NCI-H345 (cell line): ENCODE measurements around the gene TGFBRAP1.

Experiments used
- DNase-seq: peaks from one replicate; lab custom pipeline; 2025; lab: John Stamatoyannopoulos, UW

TGFBRAP1 gene

GRCh38 chr2:105329561-105330495 lies at the start of gene TGFBRAP1:
TGFBRAP1 (minus strand) TSS chr2:105329735; CDS start chr2:105308301, 21,434 bp downstream.
- DNase-seq, result peak; percentile 47

DNA sequence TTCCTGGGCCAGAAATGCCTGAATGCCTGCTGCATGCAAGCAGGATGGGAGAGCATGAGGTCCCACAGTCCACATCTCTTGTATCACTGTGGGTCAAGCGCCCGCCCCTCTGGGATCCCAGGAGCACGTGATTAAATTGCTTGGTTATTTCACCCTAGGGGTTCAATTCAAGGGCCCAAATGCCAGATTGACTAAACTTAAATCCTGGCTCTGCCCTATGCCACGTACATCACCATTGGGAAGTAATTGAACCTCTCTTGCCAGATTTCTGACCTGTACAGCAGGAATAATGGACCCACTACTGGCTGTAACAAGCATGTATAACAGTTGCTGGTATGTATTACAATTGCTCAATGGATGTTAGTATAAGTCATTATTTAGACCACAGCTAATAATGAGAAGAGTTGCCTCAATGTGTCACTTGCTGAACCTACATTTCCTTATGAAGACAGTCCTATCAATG lies 49.4 kb upstream of the TGFBRAP1 start:
- DNase-seq, result no peak

DNA sequence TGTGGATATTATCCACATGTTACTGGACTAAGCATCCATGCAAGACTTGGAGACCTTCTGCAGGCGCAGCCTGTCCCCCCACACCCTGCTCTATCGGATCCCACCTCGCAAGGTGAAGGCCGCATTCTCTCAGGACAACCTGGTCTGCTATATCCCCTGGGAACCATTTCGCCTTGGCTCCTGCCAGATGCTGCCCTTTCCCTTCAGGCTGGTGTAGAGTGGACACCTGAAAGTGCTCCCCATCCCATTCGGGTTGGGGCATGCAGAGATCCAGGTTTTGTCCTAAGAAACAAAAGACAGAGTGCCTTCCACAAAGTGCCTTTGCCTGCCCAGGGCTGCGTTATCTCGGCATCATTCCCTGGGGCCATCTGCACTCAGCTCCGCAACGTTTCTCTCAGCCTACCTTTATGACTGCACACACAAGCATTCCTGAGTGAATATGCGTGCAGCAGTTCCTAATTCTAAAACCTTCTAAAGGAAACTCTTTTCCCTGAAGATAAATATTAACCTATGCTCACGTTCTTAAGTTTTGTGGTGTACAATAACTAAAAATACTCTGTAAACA lies 48.8 kb upstream of the TGFBRAP1 start:
- no peak for DNase-seq

DNA sequence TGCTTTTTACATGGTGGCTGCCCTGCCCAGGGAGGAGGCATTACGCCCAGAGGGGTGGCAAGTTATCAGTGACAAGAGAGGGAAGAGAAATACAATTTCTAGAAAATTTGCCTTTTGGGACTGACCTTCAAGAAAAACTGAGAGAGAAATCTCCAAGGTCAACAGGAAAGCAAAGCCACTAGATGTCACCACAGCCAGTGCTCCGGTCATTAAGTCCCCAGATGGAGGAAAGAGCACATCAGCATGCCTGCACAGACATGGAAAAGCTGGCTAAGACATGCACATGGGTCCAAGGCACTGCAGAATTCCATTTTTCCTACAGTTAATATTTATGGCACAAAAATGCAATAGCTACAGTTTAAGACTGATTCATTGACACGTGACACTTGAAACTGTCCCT lies 48.3 kb upstream of the TGFBRAP1 start:
- no peak for DNase-seq

DNA sequence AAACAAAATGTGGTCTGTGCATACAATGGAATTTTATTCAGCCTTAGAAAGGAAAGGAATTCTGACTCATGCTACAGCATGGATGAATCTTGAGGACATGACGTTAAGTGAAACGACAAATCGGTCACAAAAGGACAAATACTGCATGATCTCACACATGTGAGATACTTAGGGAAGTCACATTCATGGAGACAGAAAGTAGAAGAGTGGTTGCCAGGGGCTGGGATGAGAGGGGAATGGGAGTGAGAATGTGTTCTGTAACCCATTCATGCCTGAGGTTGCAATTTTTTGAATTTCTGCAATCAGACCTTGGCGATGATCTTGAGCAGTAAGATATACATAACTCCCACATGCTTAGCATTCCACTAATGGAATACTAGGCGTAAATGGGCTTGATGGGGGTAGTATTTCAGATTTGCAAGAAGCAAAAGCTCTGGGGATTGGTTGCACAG lies 47.3 kb upstream of the TGFBRAP1 start:
- DNase-seq, result no peak

DNA sequence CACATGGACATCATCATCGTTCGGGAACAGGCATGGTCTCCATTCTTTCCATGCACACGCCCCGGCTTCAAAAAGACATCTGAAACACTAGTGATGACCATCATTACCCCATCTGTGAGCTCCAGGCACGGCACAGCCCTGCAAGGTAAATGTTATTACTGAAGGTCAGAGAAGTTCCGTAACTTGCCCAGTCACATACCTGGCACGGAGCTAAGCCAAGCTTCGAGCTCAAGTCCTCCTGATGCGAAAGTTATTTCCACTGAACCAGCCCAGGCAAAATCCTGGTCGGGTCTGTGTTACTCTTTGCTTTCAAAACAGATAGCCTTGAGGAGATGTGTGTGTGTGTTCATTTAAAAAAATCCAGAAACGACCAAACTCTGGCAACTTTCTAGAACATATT lies 46.5 kb upstream of the TGFBRAP1 start:
- DNase-seq, result no peak

GRCh38 chr2:105375001-105375561 lies 45.5 kb upstream of the TGFBRAP1 start:
- DNase-seq, result no peak

- no peak for DNase-seq
Measured at GRCh38 chr2:105373895-105374401, 44.4 kb upstream of the TGFBRAP1 start.

DNA sequence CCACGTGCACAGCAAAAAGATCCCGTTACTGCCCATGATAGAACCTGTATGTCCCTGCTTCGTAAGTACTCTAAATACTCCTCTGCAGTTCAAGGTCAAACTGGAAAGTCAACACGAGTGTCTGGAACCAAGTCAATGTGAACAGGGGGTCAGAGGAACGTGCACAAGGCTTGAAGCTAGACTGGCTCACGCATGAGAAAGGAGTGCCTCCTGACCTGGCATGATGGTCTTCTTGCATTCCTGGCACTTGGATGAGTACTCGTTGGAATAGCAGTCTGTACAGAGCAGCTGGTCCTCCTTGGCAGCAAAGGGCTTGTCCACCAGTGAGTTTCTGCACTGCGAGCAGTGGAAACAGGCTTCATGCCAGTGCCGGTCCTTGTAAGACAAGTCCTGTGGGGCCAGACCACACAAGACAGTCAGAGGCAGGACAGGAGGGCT lies 43.8 kb upstream of the TGFBRAP1 start:
- no peak for DNase-seq

DNA sequence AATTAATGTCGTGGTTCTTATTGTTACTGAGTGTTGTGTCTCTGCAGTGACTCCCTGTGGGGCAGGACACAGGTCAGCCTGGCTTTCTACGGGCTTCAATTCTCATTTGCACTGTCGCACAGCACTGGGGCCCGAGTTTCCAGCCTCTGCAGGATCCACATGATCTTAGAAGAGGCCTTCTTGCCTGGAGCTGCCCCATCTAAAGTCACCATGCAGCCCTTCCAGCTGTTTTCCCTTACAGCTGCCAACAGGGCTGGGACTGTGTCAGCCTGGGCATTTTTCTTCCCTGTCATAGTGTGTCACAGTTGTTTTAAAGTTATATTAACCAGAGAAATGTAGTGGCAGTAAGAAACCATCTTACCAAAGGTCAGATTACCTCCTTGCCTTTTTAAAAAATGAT lies 42.3 kb upstream of the TGFBRAP1 start:
- DNase-seq, result no peak

DNA sequence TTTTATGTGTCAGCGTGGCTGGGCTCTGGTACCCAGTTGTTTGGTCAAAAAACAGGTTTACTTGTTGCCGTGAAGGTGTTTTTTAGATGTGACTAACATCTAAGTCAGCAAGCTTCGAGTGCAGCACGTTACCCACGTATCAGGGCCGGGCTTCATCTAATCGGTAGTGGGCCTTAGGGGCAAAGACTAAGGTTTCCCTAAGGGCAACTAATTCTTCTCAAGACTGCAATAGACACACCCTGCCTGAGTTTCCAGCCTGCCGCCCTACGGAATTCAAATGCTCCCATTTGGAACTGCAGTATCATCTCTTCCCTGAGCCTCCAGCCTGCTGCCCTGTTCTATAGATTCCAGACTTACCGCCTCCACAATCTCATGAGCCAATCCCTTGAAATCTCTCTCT lies 41.6 kb upstream of the TGFBRAP1 start:
- no peak for DNase-seq

DNA sequence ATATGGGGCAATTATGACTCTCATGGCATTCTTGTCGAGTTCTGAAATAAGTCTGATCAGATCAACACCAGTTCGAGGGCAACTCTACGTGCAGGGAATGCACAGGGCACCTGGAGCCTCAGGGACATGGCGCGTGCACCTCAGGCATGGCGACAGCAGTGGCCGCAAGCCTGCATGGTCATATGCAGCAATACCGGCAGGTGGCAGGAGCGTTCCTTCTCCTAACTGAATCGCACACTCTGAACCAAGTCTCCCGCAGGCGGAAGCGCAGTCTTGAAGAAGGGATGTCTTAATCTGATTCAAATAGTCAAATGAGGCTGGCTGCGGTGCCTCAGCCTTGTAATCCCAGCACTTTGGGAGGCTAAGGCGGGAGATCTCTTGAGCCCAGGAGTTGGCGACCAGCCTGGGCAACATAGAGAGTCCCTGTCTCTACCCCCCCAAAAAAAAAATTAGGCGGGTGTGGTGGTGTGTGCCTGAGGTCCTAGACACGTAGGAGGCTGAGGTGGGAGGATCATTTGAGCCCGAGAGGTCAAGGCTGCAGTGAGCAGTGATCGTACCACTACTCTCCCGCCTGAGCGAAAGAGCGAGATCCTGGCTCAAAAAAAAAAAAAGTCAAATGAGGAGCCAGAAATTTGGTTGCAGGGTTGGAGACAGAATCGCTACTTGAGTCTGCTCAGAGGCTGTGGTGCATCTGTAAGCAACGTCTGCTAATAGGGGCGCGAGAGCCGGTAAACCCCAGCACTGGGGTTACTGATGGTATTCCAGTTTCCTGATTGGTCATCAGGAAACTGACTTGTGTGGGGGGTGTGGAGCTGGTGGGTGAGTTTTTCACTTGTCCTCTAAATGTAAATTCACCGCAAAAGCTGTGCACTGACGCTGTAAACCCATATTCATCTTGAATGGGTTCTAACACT lies 40.5 kb upstream of the TGFBRAP1 start:
- peak; percentile 79 for DNase-seq

- DNase-seq, result no peak
Measured at GRCh38 chr2:105368759-105369408, 39.3 kb upstream of the TGFBRAP1 start.

DNA sequence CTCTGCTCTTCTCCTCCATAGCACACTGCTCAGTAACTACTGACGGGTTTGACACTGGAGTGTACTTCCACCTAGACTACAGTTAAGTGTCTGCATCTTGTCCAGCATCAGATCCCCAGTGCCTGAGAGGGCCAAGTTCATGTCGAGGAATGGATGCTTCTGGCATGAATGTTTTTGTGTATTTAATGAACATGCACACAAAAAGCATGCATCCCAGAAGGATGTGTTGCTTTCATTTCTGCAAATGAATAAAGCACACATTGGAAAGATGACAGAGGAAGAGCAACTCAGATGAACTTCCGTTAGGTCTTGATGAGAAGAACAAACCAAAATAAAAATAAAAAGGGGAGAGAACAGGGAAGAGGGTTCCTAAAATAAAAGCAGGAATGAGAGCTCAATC lies 35.7 kb upstream of the TGFBRAP1 start:
- DNase-seq, result no peak

GRCh38 chr2:105364436-105365139 lies 35.1 kb upstream of the TGFBRAP1 start:
- no peak for DNase-seq

DNA sequence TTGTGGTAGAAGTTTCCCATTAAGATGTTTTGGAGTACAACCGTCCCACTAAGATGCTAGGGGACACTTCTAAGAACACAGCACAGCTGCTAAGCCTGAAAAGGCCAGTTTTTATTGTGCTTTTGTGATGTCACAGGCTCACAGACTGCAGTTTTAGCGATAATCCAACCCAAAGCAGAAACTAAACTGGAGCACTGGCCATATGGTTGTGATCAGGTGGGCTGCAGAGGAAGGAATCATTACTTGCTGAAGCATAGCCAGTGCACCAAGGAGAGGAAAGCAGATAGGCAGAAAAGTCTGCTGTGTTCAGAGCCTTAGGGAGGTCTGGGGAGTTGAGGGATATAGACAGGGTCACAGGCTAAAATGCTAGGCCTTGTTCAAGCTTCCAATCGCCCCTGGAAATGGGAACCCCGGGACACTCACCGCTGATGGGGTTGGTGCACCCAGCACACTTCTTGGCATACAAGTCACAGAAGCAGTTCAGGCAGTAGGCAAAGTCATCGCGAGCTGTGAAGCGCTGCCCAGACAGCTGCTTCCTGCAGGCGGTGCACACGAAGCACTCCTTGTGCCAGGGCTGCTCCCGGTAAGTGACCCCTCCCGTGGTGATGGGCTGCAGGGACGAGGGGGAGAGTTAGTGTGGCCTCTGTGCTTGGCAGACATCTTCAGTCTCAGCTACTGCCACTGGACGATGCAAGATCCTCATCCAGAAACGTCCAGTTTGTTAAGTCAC lies 33.5 kb upstream of the TGFBRAP1 start:
- DNase-seq, result no peak

GRCh38 chr2:105361102-105361889 lies 31.8 kb upstream of the TGFBRAP1 start:
- DNase-seq, result no peak

GRCh38 chr2:105358593-105358992 lies 29.1 kb upstream of the TGFBRAP1 start:
- no peak for DNase-seq

- no peak for DNase-seq
Measured at GRCh38 chr2:105357122-105357521, 27.6 kb upstream of the TGFBRAP1 start.
